ENCODE measurements around the gene JAKMIP3. TPM values are rescaled to one million over a fixed set of nuclear protein-coding genes. Genes with fewer than 3 reads are reported as not detected.

The JAKMIP3 gene
- total RNA-seq, 1 donor from 2014 or later: 1.1 TPM

DNA sequence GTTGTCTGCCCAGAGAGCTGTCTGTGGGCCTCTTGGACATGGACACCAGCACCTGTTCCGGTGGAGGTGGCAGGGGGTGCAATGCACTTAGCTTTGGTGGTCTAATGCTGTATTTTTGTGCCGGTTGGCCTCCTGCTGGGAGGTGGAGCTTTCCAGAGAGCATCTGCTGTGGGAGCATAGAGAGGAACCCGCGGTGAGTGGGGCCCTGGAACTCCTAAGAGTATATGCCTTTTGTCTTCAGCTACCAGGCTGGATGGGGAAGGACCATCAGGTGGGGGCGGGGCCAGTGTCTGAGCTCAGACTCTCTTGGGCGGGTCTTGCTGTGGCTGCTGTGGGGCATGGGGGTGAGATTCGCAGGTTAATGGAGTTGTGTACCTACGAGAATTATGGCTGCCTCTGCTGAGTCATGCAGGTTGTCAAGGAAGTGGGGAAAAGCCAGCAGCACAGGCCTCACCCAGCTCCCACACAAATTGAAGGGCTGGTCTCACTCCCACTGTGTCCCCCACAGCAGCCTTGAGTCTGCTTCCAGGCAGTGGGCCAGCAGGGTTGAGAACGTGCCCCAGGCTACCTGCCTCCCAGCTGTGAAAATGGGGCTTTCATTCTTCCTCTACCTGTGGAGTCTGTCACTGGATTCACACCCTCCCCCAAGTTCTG is 29.0 kb downstream of the JAKMIP3 start:
- ATAC-seq (no peak), DNase-seq (ENCODE audit: low spot score) (peak; percentile 39)
- intact Hi-C loops (cut with DNase I): no loop called here

DNA sequence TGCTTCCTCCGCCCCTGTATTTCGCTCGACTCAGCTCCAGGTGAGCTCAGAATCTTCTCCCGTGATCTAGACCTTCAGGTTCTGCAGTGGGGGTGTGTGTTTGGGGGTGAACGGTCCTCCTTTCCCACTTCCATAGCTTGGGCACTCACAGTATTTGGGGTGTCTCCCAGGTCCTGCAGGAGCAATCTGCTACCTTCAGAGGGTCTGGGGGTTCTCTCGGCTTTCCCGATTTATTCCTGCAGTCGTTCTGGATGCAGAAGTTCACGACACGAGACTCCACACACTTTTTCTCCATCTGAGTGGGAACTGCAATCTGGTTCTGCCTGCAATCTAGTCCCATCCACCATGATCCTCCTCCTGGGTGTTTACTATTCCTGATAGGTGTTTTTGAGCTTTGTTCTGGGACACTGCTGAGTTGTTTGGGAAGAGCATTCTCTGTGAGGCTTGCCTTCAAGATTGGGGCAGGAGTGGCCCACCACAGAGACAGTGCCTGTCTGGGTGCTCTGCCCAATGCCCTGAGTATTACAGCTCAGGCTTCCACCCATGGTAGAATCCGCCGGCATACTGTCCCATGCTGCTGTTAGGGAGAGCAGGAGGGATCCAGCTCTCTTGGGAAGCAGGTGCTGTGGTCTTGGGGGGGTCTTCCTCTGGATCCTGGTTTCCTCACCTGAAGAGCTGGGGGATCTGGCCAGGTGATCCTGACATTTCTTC is 29.8 kb downstream of the JAKMIP3 start:
- ATAC-seq (no peak), DNase-seq (ENCODE audit: low spot score) (peak; percentile 23)
- intact Hi-C loops (cut with DNase I): no loop called here

DNA sequence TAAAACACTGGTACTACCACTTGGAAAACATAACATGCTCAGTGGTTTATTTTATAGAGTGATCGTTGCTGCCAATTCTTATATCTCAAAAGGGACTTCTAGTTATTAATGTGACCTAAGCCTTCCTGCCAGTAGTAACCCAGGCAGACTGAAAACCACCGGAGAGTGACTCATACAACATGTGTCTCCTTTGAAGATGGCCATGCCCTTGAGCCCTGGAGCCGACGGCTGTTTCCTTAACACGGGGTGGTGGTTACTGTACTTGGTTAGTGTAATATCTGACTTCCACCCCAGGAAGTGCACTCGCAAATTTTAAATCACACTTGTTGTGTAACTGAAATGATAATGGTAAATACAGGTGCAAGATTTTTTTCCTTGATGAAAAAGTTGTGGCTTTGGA is 30.5 kb downstream of the JAKMIP3 start:
- ATAC-seq (no peak), DNase-seq (ENCODE audit: low spot score) (no peak)
- intact Hi-C loops (cut with DNase I): no loop called here

DNA sequence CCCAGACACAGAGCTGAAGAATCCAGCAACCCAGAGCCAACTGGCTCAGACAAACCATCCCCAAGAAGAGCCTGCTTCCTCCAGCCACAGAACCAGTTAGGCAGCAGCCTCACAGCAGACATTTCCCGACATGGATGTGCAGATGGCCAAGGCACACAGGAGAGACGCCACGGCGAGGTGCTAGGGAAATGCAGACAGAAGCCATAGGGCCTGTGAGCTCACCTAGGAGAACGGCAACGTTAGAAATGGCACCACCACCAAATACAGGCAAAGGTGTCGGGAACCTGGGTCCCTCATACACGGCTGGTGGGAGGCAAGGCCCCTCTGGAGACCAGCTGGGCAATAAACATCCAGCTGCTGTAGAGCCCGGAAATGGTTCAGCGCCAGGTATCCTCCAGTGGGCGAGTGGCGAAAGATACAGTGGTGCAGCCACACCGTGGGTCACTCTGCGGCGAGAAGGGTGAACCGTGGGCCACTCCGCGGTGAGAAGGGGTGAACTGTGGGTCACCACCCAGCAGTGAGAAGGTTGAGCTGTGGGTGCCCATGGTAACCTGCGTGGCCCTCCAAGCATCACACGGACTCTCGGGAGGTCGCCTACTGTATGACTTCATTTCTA is 31.2 kb downstream of the JAKMIP3 start:
- intact Hi-C loops (cut with DNase I): no loop called here
- DNase-seq (ENCODE audit: low spot score) (peak; percentile 42), ATAC-seq (no peak)

DNA sequence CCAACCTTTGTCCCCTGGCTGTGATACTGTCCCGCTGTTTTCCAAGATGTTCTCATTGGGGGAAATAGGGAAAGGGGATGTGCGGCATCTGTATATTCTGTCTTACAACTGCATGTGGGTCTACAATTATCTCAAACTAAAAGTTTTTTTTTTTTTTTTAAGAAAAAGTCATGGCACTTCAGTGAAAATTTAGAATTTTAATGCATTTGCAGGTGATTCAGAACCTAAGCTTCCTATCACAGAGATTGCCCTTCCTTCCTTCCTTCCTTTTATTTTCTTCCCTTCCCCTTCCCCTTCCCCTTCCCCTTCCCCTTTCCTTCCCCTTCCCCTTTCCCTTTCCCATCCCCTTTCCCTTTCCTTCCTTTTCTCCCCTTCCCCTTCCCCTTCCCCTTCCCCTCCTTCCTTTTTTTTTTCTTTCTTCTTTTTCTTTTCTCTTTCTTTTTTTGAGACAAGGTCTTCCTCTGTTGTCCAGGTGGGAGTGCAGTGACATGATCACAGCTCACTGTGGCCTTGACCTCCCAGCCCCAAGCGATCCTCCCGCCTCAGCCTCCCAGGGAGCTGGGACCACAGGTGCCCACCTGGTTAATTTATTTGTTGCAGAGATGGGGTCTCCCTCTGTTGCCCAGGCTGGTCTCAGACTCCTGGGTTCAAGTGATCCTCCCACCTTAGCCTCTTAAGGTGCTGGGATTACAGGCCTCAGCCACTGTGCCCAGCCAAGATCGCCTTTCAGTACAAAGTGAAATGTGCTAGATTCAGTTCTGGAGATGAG is 32.0 kb downstream of the JAKMIP3 start:
- no peak for DNase-seq (ENCODE audit: low spot score)
- no peak for ATAC-seq
- intact Hi-C loops (cut with DNase I): no loop called here

DNA sequence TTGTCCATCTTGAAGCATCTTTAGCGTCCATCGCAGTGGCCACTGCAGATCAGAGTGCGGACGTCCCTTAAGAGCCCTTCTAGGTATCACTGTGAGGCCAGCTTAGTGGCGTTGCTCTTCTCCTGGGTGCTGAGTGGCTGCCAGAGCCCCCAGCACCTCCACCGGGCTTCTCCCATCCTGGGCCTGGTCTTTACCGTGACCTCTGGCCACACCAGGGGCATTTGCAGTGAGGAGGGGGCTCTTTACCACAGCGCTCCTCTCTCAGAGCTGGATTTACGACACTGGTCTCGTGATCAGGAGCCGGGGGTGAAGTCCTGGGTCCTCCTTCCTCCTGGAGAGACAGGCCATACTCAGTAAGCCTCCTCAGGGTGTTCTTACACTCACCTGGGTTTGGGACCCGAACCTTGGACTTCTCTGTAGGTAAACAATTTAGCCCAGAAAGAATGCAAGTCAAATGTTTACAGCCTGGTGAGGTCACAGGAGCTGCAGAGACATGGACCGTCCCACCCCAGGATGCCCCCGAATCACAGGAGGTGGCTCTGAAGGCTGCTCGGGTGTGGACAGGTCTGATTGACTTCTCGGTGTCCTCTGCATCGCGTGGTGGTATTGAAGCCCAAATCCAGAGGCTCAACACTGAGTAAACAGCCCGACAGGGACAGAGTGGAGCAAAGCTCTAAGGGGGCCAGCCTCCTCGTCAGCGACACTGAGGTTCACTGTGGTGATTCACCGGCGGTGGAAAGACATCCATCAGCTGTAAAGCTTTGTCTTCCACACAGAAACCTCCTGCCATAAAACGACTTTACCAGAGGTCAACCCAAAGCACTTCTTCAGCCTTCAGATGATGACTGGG is 33.0 kb downstream of the JAKMIP3 start:
- intact Hi-C loops (cut with DNase I): no loop called here
- peak; percentile 33 for DNase-seq (ENCODE audit: low spot score)
- no peak for ATAC-seq

DNA sequence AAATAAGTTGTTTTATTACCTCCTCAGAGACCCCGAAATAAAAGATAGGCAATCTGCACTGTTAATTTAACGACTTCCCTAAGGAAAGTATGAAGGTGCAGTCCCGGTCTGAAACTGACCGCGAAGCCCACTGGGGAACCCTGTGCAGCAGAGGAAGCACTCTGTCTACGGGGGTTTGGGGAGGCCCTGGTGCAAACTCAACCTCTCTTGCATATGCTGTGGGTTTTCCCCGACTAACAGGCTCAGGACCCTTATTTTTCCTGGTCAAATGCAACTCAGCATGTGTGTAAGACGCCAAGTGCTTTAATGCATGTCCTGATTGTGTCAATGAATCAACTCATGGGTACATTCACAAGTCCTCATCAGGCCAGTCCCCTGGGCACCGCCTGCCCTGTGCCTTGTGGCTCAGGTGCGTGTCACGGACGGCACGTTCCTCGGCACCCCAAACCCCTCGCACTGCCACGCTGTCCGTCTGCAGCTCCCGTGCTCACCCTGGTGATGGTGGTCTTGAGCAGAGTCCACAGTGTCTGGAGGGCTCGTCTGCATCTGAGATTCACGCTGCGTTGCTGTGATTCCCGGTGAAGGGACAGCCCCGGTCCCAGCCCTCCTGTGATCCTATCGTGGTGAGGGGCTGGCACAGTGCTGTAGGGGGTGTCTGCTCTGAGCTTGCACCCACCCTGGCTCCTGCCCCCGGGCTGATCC is 33.8 kb downstream of the JAKMIP3 start:
- intact Hi-C loops (cut with DNase I): no loop called here
- DNase-seq (ENCODE audit: low spot score): peak; percentile 36
- no peak for ATAC-seq

DNA sequence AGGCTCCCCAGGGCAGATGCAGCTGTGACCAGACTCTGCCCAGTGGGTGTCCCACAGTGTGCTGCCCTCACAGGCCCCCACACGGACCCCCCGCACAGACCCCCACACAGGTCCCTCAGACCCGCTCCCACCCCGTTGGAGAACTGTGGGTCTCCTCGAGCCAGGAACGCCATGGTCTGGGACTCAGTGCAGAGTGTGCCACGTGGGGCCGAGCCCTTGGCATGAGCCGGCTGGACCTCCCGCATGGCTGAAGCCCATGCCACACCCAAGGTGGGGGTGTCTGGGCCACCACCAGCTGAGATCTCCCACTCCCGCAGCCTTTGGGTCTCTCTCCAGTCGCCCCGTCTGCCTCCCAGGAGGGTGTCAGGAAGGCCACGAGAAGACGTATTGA is 34.3 kb downstream of the JAKMIP3 start:
- intact Hi-C loops (cut with DNase I): no loop called here
- ATAC-seq: no peak
- DNase-seq (ENCODE audit: low spot score): peak; percentile 46

DNA sequence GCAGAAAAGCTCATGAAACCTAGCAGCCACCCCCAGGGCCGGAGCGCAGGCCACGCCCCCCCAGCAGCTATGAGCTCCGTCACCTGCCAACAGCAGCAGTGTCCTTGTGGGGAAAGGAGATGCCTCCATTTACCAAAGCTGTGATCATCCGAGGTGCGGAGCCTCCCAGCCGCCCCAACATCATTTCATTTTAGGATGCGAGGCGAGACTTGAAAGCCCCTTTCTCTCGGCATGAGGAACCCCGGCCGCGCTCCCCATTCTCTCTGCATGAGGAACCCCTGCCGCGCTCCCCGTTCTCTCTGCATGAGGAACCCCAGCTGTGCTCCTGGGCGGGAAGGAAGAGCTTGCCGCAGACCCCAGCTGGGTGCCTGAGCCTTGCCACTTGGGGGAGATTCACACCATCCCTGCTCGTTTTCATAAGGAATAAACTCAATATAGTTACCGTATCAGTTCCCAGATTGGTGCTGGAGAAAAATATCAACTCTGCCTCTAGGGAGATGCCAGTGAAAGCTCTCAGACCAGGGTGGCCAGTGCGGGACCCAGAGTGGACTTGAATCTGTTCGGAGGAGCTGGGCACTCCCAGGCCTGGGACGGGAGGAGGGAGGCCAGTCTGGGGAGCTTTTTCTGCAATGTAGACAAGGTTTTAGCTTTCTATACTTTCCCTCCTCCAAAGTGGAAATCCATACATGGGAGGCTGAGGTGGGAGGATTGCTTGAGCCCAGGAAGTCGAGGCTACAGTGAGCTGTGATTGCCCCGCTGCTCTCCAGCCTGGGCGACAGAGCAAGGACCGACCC is 35.0 kb downstream of the JAKMIP3 start:
- ATAC-seq (no peak), DNase-seq (ENCODE audit: low spot score) (peak; percentile 48)
- intact Hi-C loops (cut with DNase I): no loop called here

DNA sequence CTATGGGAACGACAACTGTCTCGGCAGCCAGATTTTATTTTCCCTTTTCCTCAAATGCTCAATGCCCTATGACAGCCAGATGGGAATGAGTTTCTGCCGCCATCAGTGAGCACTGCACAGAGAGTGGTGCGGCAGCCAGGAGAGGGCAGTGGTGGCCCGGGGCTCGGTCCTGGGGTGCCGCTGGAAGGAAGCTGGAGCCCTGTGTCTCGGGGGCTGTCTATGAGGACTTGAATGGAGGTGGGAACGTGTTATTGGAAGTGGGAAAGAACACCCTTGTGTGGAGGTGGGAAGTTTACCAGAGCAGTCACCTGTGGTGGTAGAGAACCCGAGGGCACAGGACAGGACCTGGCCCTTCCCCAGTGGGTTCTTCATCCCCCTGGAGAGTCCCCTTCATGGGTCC is 35.8 kb downstream of the JAKMIP3 start:
- DNase-seq (ENCODE audit: low spot score) (peak; percentile 32), ATAC-seq (no peak)
- intact Hi-C loops (cut with DNase I): no loop called here

DNA sequence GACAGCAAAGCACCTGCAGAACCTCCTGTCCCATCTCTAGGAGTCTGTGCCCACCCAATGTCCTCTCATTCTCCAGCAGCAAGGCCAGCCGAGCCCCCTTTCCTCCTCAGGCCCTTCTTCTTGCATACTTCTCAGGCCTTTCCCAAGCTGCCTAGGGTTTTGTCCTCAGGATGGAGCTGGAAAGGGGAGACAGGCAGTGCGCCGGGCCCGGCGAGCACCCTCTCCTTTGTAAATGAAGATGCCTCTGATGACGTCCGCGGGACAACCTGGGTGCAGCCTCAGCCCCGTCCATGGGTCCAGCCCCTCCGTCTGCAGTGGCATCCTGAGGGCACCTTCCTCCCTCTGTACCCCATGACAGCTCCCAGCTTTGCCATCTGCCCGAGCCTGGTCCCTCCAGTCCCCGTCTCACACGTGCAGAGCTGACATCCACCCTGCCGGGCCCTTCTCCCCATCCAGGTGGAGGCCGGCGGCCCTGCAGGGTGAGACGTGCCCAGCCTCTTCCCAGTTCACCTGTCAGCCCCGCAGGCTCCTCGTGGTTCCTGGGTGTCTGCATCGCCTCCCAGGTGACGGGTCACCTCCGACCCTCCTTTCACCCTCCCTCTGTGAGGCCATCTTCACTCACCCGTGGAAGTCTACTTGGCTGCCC is 36.4 kb downstream of the JAKMIP3 start:
- DNase-seq (ENCODE audit: low spot score) (peak; percentile 49), ATAC-seq (no peak)
- intact Hi-C loops (cut with DNase I): no loop called here

DNA sequence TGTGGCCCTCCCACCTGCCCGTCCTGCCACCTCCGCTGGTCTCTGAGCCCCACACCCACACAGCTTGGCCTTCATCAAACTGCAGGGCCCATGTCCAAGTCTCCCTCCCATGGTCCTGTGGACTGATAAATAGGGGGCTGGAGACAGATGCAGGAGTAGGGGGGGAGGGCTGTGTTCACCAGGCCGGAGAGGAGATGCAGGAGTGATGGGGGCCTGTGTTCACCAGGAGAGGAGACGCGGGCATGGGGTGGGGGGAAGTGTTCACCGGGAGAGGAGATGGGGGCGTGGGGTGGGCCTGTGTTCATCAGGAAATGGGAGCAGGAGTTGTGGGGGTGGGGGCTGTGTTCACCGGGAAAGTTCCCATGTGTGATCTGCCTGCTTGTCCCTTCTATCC is 37.0 kb downstream of the JAKMIP3 start:
- intact Hi-C loops (cut with DNase I): no loop called here
- ATAC-seq (no peak), DNase-seq (ENCODE audit: low spot score) (peak; percentile 31)

DNA sequence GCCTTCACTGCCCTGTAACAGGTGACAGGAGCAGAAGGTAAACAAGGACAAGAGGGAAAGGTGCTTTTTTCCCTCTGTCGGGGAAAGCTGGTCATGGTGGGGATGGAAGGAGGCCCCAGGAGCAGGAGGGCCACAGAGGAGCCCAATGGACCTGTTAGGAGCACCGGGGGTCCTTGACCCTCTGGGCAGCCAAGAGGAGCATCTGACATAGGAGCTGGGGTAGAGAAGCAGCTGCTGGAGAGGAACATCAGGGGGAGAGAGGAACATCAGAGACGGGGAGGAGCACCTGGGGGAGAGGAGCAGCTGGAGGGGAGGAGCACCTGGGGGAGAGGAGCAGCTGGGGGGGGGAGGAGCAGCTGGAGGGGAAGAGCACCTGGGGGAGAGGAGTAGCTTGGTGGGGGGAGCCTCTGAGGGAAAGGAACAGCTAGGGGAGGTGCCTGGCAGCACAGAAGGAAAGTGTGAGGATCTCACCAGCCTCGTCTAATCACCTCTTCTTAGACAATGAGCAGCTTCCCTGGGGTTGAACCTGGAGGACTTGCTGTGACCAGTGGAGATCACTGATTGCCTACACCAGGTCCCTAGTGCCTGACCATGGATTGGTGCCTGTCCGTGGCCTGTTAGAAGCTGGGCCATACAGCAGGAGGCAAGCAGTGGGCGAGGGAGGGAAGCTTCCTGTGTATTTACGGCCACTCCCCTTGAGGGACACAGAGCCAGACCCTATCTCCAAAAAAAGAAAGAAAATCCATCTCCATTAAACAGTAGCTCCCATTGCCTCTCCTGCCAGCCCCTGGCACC is 37.6 kb downstream of the JAKMIP3 start:
- no peak for ATAC-seq
- no peak for DNase-seq (ENCODE audit: low spot score)
- intact Hi-C loops (cut with DNase I): no loop called here

DNA sequence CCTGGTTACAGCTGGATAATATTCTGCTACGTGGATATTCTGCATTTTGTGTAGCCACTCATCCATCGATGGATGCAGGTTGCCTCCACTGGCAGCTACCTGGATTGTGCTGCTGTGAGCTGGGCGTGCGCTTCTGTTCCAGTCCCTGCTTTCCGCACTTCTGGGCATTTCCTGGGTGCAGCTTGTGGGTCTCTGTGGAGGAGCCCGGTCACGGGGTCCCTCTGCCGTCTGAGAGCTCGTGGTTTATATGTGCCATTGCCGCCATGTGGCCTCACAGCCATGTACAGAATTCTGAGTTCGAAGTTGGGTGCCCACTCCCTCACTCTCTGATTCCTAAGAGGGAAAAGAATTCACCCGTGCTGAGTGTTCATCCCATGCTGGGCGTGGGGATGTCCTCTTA is 38.3 kb downstream of the JAKMIP3 start:
- DNase-seq (ENCODE audit: low spot score) (peak; percentile 43), ATAC-seq (no peak)
- intact Hi-C loops (cut with DNase I): no loop called here

DNA sequence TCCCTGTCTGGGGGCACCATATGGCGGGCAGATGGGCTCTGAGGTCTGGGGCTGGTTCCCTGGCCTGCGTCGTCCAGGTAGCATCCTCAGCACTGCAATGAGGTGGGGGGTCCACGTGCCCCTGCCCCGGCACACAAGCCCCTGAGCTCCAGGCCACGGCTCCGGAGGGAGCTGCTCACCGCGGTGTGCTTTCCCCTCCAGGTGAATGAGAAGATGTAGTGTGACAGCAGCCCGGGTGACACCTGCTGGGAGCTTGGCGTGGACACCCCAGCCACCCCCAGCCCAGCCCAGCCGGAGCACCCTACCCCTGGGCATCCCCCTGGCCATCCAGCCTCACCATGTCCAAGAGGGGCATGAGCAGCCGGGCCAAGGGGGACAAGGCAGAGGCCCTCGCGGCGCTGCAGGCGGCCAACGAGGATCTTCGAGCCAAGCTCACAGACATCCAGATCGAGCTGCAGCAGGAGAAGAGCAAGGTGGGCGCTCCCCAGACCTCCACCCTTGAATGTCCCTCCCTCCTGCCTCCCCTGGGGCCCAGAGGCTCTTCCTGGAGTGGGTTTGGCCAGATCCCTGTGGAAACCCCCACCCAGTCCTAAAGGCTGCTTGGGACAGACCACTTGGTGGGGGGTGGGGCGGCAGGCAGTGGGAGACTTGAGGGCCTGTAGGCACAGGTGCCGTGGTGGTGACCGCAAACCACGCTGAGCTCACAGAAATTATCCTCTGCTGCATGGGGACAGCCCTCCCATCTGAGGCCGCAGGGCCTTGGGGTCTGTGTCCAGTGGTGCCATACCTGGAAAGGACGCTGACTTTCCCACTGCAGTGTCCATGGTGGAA is 38.9 kb downstream of the JAKMIP3 start:
- peak; percentile 49 for DNase-seq (ENCODE audit: low spot score)
- ATAC-seq: no peak
- intact Hi-C loops (cut with DNase I): no loop called here
